Measurements from ENCODE around the gene OPRPN.

OPRPN gene, protein sequence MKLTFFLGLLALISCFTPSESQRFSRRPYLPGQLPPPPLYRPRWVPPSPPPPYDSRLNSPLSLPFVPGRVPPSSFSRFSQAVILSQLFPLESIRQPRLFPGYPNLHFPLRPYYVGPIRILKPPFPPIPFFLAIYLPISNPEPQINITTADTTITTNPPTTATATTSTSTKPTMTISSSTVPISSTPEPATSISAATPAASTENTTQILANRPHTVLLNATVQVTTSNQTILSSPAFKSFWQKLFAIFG

DNA sequence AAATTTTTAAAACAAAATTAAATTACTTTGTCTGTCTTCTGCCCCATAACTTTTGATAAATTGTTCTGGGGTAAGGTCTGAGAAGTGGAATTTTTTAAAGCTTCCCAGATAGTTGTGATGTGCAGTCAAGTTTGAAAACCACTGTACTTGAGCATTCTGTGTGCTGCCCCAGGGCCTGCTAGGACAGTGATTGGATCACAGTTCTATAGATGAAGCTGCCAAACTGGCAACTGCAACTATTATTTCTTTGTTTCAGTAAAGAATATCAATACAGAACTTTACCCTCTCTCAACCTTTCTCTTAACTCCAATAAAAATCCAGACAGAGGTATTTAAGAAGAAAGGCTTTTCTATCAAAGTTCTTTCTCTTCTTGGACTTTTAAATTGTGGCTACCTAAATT lies at the start of gene OPRPN:
Gene OPRPN (plus strand): TSS at position 361 of the 400 bp plus-strand sequence. CDS start 1,346 bp downstream, outside the sequence.
- Mint-ChIP-seq H3K9me3 (no peaks in the 10 kb centered on the region), H3K36me3 (no peaks in the 10 kb centered on the region), H3K27me3 (no peaks in the 10 kb centered on the region), H3K4me1 (no peaks in the 10 kb centered on the region), H3K4me3 (no peak within 1 kb of the TSS), H3K27ac (no peak within 1 kb of the TSS)
- no peak for ATAC-seq (ENCODE audit: low read depth)
- no peak for DNase-seq (ENCODE audit: low spot score in 2 of 2)

- no peaks in the 10 kb centered on the region for H3K36me3 Mint-ChIP-seq
- H3K27ac Mint-ChIP-seq: no peak overlapping the region
- no peak for DNase-seq (ENCODE audit: low spot score in 2 of 2)
- no peaks in the 10 kb centered on the region for H3K27me3 Mint-ChIP-seq
- no peaks in the 10 kb centered on the region for H3K9me3 Mint-ChIP-seq
- H3K4me1 Mint-ChIP-seq: no peaks in the 10 kb centered on the region
- no peak for ATAC-seq (ENCODE audit: low read depth)
- no peak overlapping the region for H3K4me3 Mint-ChIP-seq
Measured at GRCh38 chr4:70356185-70356584, 41.6 kb upstream of the OPRPN start.

DNA sequence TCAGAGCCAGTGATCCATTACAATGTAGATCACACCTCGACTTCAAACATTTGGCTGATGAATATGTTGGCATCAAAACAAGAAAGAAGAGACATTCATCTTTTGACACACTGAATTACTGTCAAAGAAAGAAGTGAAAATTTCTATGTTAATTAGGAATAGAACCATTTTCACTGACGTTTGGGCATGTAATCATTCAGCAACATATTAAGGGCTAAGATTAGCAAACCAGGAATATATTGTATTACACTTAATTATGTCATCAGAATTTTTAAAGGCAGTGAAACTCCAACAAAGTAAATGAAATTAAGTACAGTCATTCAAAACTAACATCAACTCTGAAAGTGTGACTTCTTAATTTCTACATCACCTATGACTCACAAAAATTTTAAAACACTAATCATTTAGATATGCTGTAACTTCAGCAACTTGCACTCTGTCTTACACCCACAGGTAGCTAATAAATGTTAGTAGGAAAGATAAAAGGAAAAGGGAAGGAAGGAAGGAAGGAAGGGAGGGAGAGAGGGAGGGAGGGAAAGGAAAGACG lies 38.6 kb upstream of the OPRPN start:
- DNase-seq (ENCODE audit: low spot score in 2 of 2): no peak
- no peak for ATAC-seq (ENCODE audit: low read depth)
- Mint-ChIP-seq H3K27me3 (no peaks in the 10 kb centered on the region), H3K4me3 (no peak overlapping the region), H3K36me3 (no peaks in the 10 kb centered on the region), H3K27ac (no peak overlapping the region), H3K9me3 (no peaks in the 10 kb centered on the region), H3K4me1 (no peaks in the 10 kb centered on the region)

GRCh38 chr4:70360460-70360859 lies 37.3 kb upstream of the OPRPN start, which contains the start of gene SMR3A:
Gene SMR3A, plus strand, starts transcription at chr4:70360760. Its CDS starts 1,356 bp downstream, at chr4:70362116.
- no peak within 1 kb of the TSS for H3K27ac Mint-ChIP-seq
- ATAC-seq (ENCODE audit: low read depth): no peak
- H3K36me3 Mint-ChIP-seq: no peaks in the 10 kb centered on the region

GRCh38 chr4:70364002-70364401 lies 33.7 kb upstream of the OPRPN start:
- ATAC-seq (ENCODE audit: low read depth): no peak
- no peak overlapping the region for H3K27ac Mint-ChIP-seq
- H3K4me3 Mint-ChIP-seq: no peak overlapping the region
- H3K27me3 Mint-ChIP-seq: no peaks in the 10 kb centered on the region
- no peak for DNase-seq (ENCODE audit: low spot score in 2 of 2)
- H3K4me1 Mint-ChIP-seq: no peaks in the 10 kb centered on the region
- H3K36me3 Mint-ChIP-seq: no peaks in the 10 kb centered on the region
- no peaks in the 10 kb centered on the region for H3K9me3 Mint-ChIP-seq

More at GRCh38 chr4:70360460-70360859, 37.3 kb upstream of the OPRPN start, which contains the start of gene SMR3A:
- Mint-ChIP-seq H3K9me3 (no peaks in the 10 kb centered on the region), H3K4me1 (no peaks in the 10 kb centered on the region), H3K4me3 (no peak within 1 kb of the TSS), H3K27me3 (no peaks in the 10 kb centered on the region)
- no peak for DNase-seq (ENCODE audit: low spot score in 2 of 2)

GRCh38 chr4:70365479-70365878 lies 32.3 kb upstream of the OPRPN start:
- Mint-ChIP-seq H3K36me3 (no peaks in the 10 kb centered on the region), H3K9me3 (no peaks in the 10 kb centered on the region), H3K4me1 (no peaks in the 10 kb centered on the region), H3K27me3 (no peaks in the 10 kb centered on the region), H3K4me3 (no peak overlapping the region), H3K27ac (no peak overlapping the region)
- no peak for ATAC-seq (ENCODE audit: low read depth)
- no peak for DNase-seq (ENCODE audit: low spot score in 2 of 2)

DNA sequence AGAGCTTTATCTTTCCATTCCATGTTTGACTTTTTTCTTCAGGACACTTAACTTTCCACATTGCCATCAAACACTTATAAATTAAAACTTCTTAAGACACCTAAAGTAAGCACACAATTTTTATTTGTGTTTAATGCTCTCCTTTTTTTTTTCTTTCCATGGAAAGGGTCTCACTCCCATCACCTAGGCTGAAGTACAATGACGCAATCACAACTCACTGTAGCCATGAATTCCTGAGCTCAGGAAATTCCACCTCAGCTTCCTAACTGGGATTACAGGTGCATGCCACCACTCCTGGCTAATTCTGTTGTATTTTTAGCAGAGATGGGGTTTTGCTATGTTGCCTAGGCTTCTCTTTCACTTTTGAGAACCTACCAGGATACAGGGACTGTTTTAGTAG lies 29.9 kb upstream of the OPRPN start:
- DNase-seq (ENCODE audit: low spot score in 2 of 2) (no peak), ATAC-seq (ENCODE audit: low read depth) (no peak)
- Mint-ChIP-seq H3K4me3 (no peak overlapping the region), H3K4me1 (no peaks in the 10 kb centered on the region), H3K27me3 (no peaks in the 10 kb centered on the region), H3K9me3 (no peaks in the 10 kb centered on the region), H3K36me3 (no peaks in the 10 kb centered on the region), H3K27ac (no peak overlapping the region)

DNA sequence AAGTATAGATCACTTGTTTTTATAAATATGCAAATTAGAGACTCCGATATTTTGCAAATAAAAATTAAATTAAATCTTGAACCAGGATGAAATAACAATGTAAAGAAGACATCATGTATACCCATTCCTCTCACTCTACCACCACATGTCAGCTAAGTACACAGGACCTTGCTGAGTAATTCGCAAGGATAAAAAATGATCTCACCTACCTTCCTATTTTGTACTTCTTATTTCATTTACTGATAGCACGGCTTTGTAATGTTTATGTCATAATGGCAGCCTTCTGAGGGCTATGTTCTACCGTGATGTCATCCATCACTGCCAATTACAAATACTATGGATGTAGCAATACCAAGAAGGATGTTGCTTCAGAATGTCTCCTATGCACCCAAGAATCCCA lies 25.8 kb upstream of the OPRPN start:
- H3K9me3 Mint-ChIP-seq: no peaks in the 10 kb centered on the region
- DNase-seq (ENCODE audit: low spot score in 2 of 2): no peak
- ATAC-seq (ENCODE audit: low read depth): no peak
- H3K4me1 Mint-ChIP-seq: no peaks in the 10 kb centered on the region
- H3K27ac Mint-ChIP-seq: no peak overlapping the region
- no peaks in the 10 kb centered on the region for H3K27me3 Mint-ChIP-seq
- H3K36me3 Mint-ChIP-seq: no peaks in the 10 kb centered on the region
- no peak overlapping the region for H3K4me3 Mint-ChIP-seq

GRCh38 chr4:70372760-70373159 lies 25.0 kb upstream of the OPRPN start:
- no peak overlapping the region for H3K27ac Mint-ChIP-seq
- H3K27me3 Mint-ChIP-seq: no peaks in the 10 kb centered on the region
- no peaks in the 10 kb centered on the region for H3K4me1 Mint-ChIP-seq
- DNase-seq (ENCODE audit: low spot score in 2 of 2) (no peak), ATAC-seq (ENCODE audit: low read depth) (no peak)
- no peaks in the 10 kb centered on the region for H3K9me3 Mint-ChIP-seq
- H3K4me3 Mint-ChIP-seq: no peak overlapping the region
- H3K36me3 Mint-ChIP-seq: no peaks in the 10 kb centered on the region

DNA sequence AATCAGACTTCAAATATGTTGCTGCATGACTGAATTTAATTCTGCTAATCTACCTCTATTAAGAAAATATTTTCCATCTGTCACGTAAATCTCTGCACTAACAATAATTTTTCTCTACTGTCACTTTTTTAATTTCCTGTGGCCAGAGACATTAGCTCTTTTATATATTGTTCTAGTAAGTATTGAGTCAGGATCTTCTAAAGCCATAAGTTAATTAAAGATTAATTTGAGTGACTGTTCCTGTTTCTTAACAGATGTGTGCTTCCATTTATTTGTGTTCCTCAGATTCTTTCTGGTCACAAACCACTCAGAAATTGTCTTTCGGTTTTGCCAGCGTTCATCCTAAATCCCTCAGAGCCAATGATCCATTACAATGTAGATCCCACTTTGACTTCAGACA lies 17.2 kb upstream of the OPRPN start:
- ATAC-seq (ENCODE audit: low read depth) (no peak), DNase-seq (ENCODE audit: low spot score in 2 of 2) (no peak)
- Mint-ChIP-seq H3K4me3 (no peak overlapping the region), H3K36me3 (no peaks in the 10 kb centered on the region), H3K4me1 (no peaks in the 10 kb centered on the region), H3K27me3 (no peaks in the 10 kb centered on the region), H3K9me3 (no peaks in the 10 kb centered on the region), H3K27ac (no peak overlapping the region)

- no peaks in the 10 kb centered on the region for H3K4me1 Mint-ChIP-seq
- ATAC-seq (ENCODE audit: low read depth) (no peak), DNase-seq (ENCODE audit: low spot score in 2 of 2) (no peak)
- no peaks in the 10 kb centered on the region for H3K27me3 Mint-ChIP-seq
- H3K4me3 Mint-ChIP-seq: no peak within 1 kb of the TSS
- no peaks in the 10 kb centered on the region for H3K36me3 Mint-ChIP-seq
- H3K27ac Mint-ChIP-seq: no peak within 1 kb of the TSS
- H3K9me3 Mint-ChIP-seq: no peaks in the 10 kb centered on the region
Measured at GRCh38 chr4:70382691-70383181, 15.0 kb upstream of the OPRPN start, which contains the start of gene SMR3B. Gene SMR3B, plus strand, starts transcription at chr4:70383131. Its CDS starts 1,380 bp downstream, at chr4:70384511.

GRCh38 chr4:70392057-70392776 lies 5.5 kb upstream of the OPRPN start:
- H3K4me1 Mint-ChIP-seq: peaks cover 4% of the 10 kb centered on the region
- no peak for DNase-seq (ENCODE audit: low spot score in 2 of 2)
- H3K27ac Mint-ChIP-seq: no peak overlapping the region
- no peaks in the 10 kb centered on the region for H3K36me3 Mint-ChIP-seq
- H3K9me3 Mint-ChIP-seq: peaks cover 1% of the 10 kb centered on the region
- no peak overlapping the region for H3K4me3 Mint-ChIP-seq
- no peaks in the 10 kb centered on the region for H3K27me3 Mint-ChIP-seq
- ATAC-seq (ENCODE audit: low read depth): no peak

DNA sequence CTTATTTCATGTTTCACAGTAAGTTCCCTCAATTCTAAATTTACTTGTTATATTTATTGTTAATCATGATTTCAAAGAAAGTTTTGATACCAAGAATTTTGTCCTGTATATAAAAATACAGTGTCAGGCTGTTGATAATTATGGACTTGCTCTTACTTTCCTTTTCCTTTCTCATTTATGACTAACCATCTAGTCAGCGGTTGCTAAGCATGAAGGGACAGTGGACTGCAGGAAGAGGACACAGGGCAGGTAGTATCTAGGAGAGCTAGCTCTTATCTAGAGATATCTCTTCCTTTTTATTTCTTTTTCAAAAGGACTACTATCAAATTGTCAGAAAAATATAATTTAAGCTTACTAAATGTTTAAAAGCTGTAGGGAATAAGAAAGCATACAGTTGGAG lies 1.6 kb downstream of the OPRPN start:
- Mint-ChIP-seq H3K4me3 (no peak overlapping the region), H3K27me3 (peaks cover 1% of the 10 kb centered on the region), H3K27ac (no peak overlapping the region), H3K4me1 (no peaks in the 10 kb centered on the region), H3K36me3 (no peaks in the 10 kb centered on the region), H3K9me3 (no peaks in the 10 kb centered on the region)
- ATAC-seq (ENCODE audit: low read depth) (no peak), DNase-seq (ENCODE audit: low spot score in 2 of 2) (no peak)

DNA sequence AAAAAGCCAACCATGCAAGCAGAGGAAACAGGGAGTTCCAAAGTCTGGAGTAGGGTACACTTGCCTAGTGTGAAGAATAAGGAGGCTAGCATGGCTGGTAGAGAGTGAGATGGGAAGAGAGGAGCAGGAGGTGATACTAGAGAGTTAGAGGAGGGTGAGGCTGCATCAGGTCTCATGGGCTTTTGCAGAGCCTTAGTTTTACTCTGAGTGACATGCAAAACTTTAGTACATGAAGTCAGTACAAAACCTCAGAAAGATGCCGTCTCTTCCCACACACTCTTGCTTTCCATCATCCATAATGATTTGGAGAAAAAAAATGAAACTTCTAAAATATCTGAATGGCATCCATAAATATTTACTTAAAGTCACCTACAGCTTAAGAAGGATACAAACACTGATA lies 5.0 kb downstream of the OPRPN start:
- peaks cover 3% of the 10 kb centered on the region for H3K27me3 Mint-ChIP-seq
- no peaks in the 10 kb centered on the region for H3K4me1 Mint-ChIP-seq
- no peaks in the 10 kb centered on the region for H3K9me3 Mint-ChIP-seq
- no peak overlapping the region for H3K4me3 Mint-ChIP-seq
- no peaks in the 10 kb centered on the region for H3K36me3 Mint-ChIP-seq
- H3K27ac Mint-ChIP-seq: no peak overlapping the region
- ATAC-seq (ENCODE audit: low read depth): no peak
- DNase-seq (ENCODE audit: low spot score in 2 of 2): no peak

All from memory B cell (primary cell).